Stimulated activated CD8-positive, alpha-beta memory T cell treated with anti-CD3 and anti-CD28 coated beads, Interleukin-4, amount 100 ng/mL, for 4 hours (primary cell): Measurements from ENCODE around the gene CELSR1.

ENCODE experiments used
- DNase-seq, 2 donors: peaks; one replicate each; pipeline ENCODE4 v3.0.0-alpha.2; 2020; ENCODE audit warnings: low read depth in 2 of 2, low spot score in 1 of 2

The CELSR1 gene

GRCh38 chr22:46574993-46575910 lies 37.8 kb upstream of the CELSR1 start:
- DNase-seq = no peak

GRCh38 chr22:46574438-46574992 lies 37.1 kb upstream of the CELSR1 start:
- no peak for DNase-seq

GRCh38 chr22:46573781-46574437 lies 36.5 kb upstream of the CELSR1 start:
- no peak for DNase-seq

GRCh38 chr22:46572911-46573780 lies 35.7 kb upstream of the CELSR1 start:
- DNase-seq = no peak

- DNase-seq = no peak
Measured at GRCh38 chr22:46571642-46572250, 34.3 kb upstream of the CELSR1 start.

GRCh38 chr22:46569848-46570695 lies 32.7 kb upstream of the CELSR1 start:
- DNase-seq = no peak

- DNase-seq = no peak
Measured at GRCh38 chr22:46569055-46569847, 31.8 kb upstream of the CELSR1 start.

- DNase-seq = no peak
Measured at GRCh38 chr22:46568102-46568809, 30.8 kb upstream of the CELSR1 start.

- no peak for DNase-seq
Measured at GRCh38 chr22:46567471-46567870, 30.1 kb upstream of the CELSR1 start.

- no peak for DNase-seq
Measured at GRCh38 chr22:46564084-46564714, 26.8 kb upstream of the CELSR1 start.

GRCh38 chr22:46563381-46564083 lies 26.1 kb upstream of the CELSR1 start:
- DNase-seq = peak; percentile 43 to 59

- no peak for DNase-seq
Measured at GRCh38 chr22:46561435-46561905, 24.1 kb upstream of the CELSR1 start.

GRCh38 chr22:46560696-46561295 lies 23.4 kb upstream of the CELSR1 start:
- no peak for DNase-seq

GRCh38 chr22:46557736-46558480 lies 20.5 kb upstream of the CELSR1 start:
- no peak for DNase-seq

GRCh38 chr22:46556775-46557174 lies 19.4 kb upstream of the CELSR1 start:
- DNase-seq = no peak

- DNase-seq = no peak
Measured at GRCh38 chr22:46553189-46553588, 15.8 kb upstream of the CELSR1 start.
